HepG2 (cell line): ENCODE data around the gene MAVS. TPM values are rescaled to one million over a fixed set of nuclear protein-coding genes. Genes with fewer than 3 reads are reported as not detected.
"Not testable (repeated sequence)": the region's sequence is repeated elsewhere in the genome, so short reads cannot be mapped to it uniquely, and the experiment has no call there.

ENCODE experiments used
- ATAC-seq: fragments of 200-7000 bp; cut with Tn5 transposase; 3 replicates; pipeline ENCODE4 v1.9.1; 2020; ENCODE audit warnings: mild to moderate bottlenecking, moderate library complexity
- BruUV-seq: library from RNA; stranded (reverse); fragments of 400-500 nt; replicated peaks from 2 replicates; lab custom pipeline; 2021; lab: Mats Ljungman, UMichigan
- CTCF ChIA-PET: fragments of 300-600 bp; formaldehyde crosslinking; extraction: SDS; loops from one replicate; lab custom pipeline; 2021; ENCODE audit warnings: low total read pairs, inconsistent platforms, low intra/inter-chr PET ratio; lab: Yijun Ruan, JAX
- POLR2A ChIA-PET: fragments of 350-600 bp; sonication (Branson Sonifier 250); formaldehyde crosslinking; loops from one replicate; lab custom pipeline; 2020; ENCODE audit warnings: antibody characterized with exemption, inconsistent platforms; lab: Yijun Ruan, JAX
- DNase-seq: peaks from one replicate; pipeline ENCODE4 v3.0.0-alpha.2; 2015; ENCODE audit warnings: low spot score
- FAIRE-seq: peaks from 3 replicates; lab custom pipeline; 2011; peaks lifted over from hg19 to GRCh38; lab: Jason Lieb, UNC
- H2AFZ ChIP-seq: one replicate; pipeline ENCODE4 v1.6.1; 2011; ENCODE audit warnings: low read length, inconsistent platforms
- H3K27ac ChIP-seq: fragments of 300-600 bp; 3 replicates; pipeline ENCODE4 v1.8.0; 2011; ENCODE audit warnings: mixed run types, mild to moderate bottlenecking, mixed read lengths, low read length, inconsistent platforms; ENCODE audit not compliant: insufficient read depth; ENCODE audit errors: extremely low read length
- H3K27me3 ChIP-seq, 2 experiments: fragments of 200-600 bp in 1 of 2; 2 replicates in 1 of 2; 3 replicates in 1 of 2; pipeline versions ENCODE4 v1.6.0 to v1.8.0; 2011; ENCODE audit warnings: low read length in 2 of 2, mild to moderate bottlenecking in 2 of 2, moderate library complexity in 2 of 2, inconsistent platforms in 1 of 2; ENCODE audit not compliant: insufficient read depth in 2 of 2, control insufficient read depth in 1 of 2
- H3K36me3 ChIP-seq, 2 experiments: fragments of 200-600 bp in 1 of 2; replicated peaks in 1 of 2; 2 replicates in 1 of 2; 3 replicates in 1 of 2; pipeline versions ENCODE4 v1.5.1 to v1.8.0; 2011; ENCODE audit warnings: low read length in 2 of 2, inconsistent platforms in 1 of 2; ENCODE audit not compliant: insufficient read depth in 2 of 2, control insufficient read depth in 1 of 2
- H3K4me1 ChIP-seq: 2 replicates; pipeline ENCODE4 v1.5.1; 2012; ENCODE audit warnings: low read length, inconsistent platforms; ENCODE audit not compliant: insufficient read depth
- H3K4me2 ChIP-seq: 2 replicates; pipeline ENCODE4 v1.6.0; 2011; ENCODE audit warnings: low read depth, low read length, inconsistent platforms
- H3K4me3 ChIP-seq, 3 experiments: fragments of 200-600 bp in 1 of 3; sonication (generic), shearing (Covaris generic) in 1 of 3; replicated peaks in 1 of 3; 2 replicates each; pipeline ENCODE4 v1.5.1; 2011 to 2016; ENCODE audit warnings: low read length in 3 of 3, inconsistent platforms in 2 of 3, low read depth in 2 of 3, mild to moderate bottlenecking in 2 of 3, control low read depth in 1 of 3, mixed read lengths in 1 of 3; ENCODE audit not compliant: insufficient read depth in 1 of 3
- H3K79me2 ChIP-seq: one replicate; pipeline ENCODE4 v1.6.1; 2011; ENCODE audit warnings: low read length, inconsistent platforms; ENCODE audit not compliant: insufficient read depth
- H3K9ac ChIP-seq: 2 replicates; pipeline ENCODE4 v1.6.0; 2011; ENCODE audit warnings: mild to moderate bottlenecking, low read depth, low read length, inconsistent platforms; ENCODE audit not compliant: insufficient read depth
- H3K9me3 ChIP-seq: 2 replicates; pipeline ENCODE4 v1.5.1; 2012; ENCODE audit warnings: mild to moderate bottlenecking, low read length
- H4K20me1 ChIP-seq: 2 replicates; pipeline ENCODE4 v1.6.0; 2011; ENCODE audit warnings: inconsistent platforms, mild to moderate bottlenecking, low read length, moderate library complexity; ENCODE audit not compliant: insufficient read depth
- AGO1 ChIP-seq: fragments of 200-400 bp; formaldehyde crosslinking; IDR thresholded peaks from 2 replicates; pipeline ENCODE4 v1.6.1; 2017; ENCODE audit warnings: mild to moderate bottlenecking, low read depth, low read length, moderate library complexity; ENCODE audit not compliant: poor library complexity, severe bottlenecking
- CEBPB ChIP-seq: IDR thresholded peaks from 2 replicates; pipeline ENCODE4 v1.6.1; 2011; ENCODE audit warnings: low read depth, low read length, improper control_type of control experiment, borderline replicate concordance
- KDM1A ChIP-seq: IDR thresholded peaks from 2 replicates; pipeline ENCODE4 v1.6.1; 2016; ENCODE audit warnings: missing compliant biosample characterization
- MBD4 ChIP-seq: IDR thresholded peaks from 2 replicates; pipeline ENCODE4 v1.6.1; 2012; ENCODE audit warnings: low read length, inconsistent platforms, borderline replicate concordance
- PAXIP1 ChIP-seq: sonication (generic); formaldehyde crosslinking; conservative IDR thresholded peaks from 2 replicates; pipeline ENCODE4 v1.4.0; 2020; ENCODE audit warnings: mild to moderate bottlenecking, missing genetic modification reagents, moderate library complexity
- SSRP1 ChIP-seq: IDR thresholded peaks from 2 replicates; pipeline ENCODE4 v1.6.1; 2016; ENCODE audit warnings: control low read depth
- TARDBP ChIP-seq: sonication (generic); formaldehyde crosslinking; IDR thresholded peaks from 2 replicates; pipeline ENCODE4 v1.8.0; 2022; ENCODE audit warnings: mild to moderate bottlenecking, missing genetic modification reagents
- ZNF121 ChIP-seq: sonication (generic); formaldehyde crosslinking; IDR thresholded peaks from 2 replicates; pipeline ENCODE4 v1.5.0; 2020; ENCODE audit warnings: mild to moderate bottlenecking, missing genetic modification reagents
- WGBS: methylation state at CpG from one replicate; pipeline ENCODE4 v1.1.6; 2017; ENCODE audit warnings: low lambda C conversion rate; 5-methylcytosine and 5-hydroxymethylcytosine counted together
- in situ Hi-C: cut with HindIII; loops from 2 replicates; pipeline ENCODE4 v1.10.0; 2017; ENCODE audit warnings: low pct_unique_long_range_greater_than_20kb; ENCODE audit not compliant: extremely low pct_ligation_motif_present
- intact Hi-C: fragments of 100-400 bp; cut with micrococcal nuclease; formaldehyde crosslinking; loops from one replicate; pipeline ENCODE4 v1.10.0; 2022; ENCODE audit not compliant: unreplicated experiment
- polyA plus RNA-seq, 8 experiments: library from polyadenylated mRNA; depleted of rRNA in 3 of 8; stranded (reverse) in 7 of 8; unstranded in 1 of 8; fragments of >200 nt; fragmentation: Illumina TruSeq in 4 of 8; extraction: Trizol in 4 of 8; gene quantifications; 2 replicates each; pipeline versions ENCODE4 v1.2.1 to v1.2.3, GENCODE V29; 2011 to 2016; ENCODE audit warnings: low read depth in 4 of 8, missing spikeins in 1 of 8, mixed read lengths in 1 of 8; ENCODE audit not compliant: insufficient read depth in 1 of 8
- total RNA-seq, 5 experiments: library from RNA; depleted of rRNA; stranded (reverse); fragments of >200 nt; fragmentation: Illumina TruSeq; extraction: Trizol; gene quantifications; 2 replicates each; pipeline ENCODE4 v1.2.3, GENCODE V29; 2016; ENCODE audit warnings: low read depth in 1 of 5
- TF ChIP-seq, protein P1 (sequence below): sonication (generic); formaldehyde crosslinking; IDR thresholded peaks from 2 replicates; pipeline ENCODE4 v1.5.1; 2020; ENCODE audit warnings: mild to moderate bottlenecking, missing genetic modification reagents, borderline replicate concordance

MAVS gene
- total and polyA plus RNA-seq, 2 of the 13 experiments (the other 11 are each of a cell fraction or from before 2014, with no cell fraction given): 27.3 to 36.6 TPM

DNA sequence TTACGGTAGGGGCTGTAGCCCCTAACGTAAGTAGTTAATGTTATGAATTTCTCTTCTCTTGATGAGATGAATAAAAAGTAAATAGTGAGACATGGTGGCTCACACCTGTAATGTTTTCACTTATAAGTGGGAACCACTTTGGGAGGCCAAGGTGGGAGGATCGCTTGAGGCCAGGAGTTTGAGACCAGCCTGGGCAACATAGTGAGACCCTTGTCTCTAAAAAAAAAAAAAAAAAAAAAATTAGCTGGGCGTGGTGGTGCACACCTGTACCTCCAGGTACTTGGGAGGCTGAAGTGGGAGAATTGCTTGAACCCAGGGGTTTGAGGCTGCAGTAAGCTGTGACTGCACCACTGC, 32.3 kb downstream of the MAVS start:
- H3K79me2 ChIP-seq, H3K9me3 ChIP-seq, DNase-seq, H3K9ac ChIP-seq, in situ Hi-C loops, H3K27ac ChIP-seq, intact Hi-C loops, H4K20me1 ChIP-seq, ATAC-seq, H3K27me3 ChIP-seq, H2AFZ ChIP-seq, BruUV-seq, H3K4me2 ChIP-seq, CTCF ChIA-PET, H3K4me1 ChIP-seq, H3K4me3 ChIP-seq, FAIRE-seq: not testable (repeated sequence)
- peaks cover 1 to 14% of the 10 kb centered on the region in 2 experiments; a peak in 4 of 5 replicates for H3K36me3 ChIP-seq
- TF ChIP-seq SSRP1 (0 out of 2 replicates have a peak, but pooled peaks have one; percentile 24), ZNF121 (CRISPR knock-in tag) (peak; percentile 55; the same call in 1 of the 2 replicates)
- WGBS: 95% methylated on average over 4 of the region's 4 CpGs
- POLR2A ChIA-PET: interaction anchor here (0.7 to 2.0 kb wide), 4 partner anchors 8 to 14 kb away, joined by 3 to 4 read pairs (median 4); no protein-coding TSS in a partner anchor

GRCh38 chr20:3885715-3886114, 39.1 kb downstream of the MAVS start:
- Histone ChIP-seq H3K27me3 (no peaks in the 10 kb centered on the region; a peak in 1 of 5 replicates), H3K4me3 (no peak overlapping the region), H3K9ac (no peak overlapping the region), H3K79me2 (peaks cover 30% of the 10 kb centered on the region), H3K4me2 (no peak overlapping the region), H3K4me1 (peaks cover 14% of the 10 kb centered on the region), H3K9me3 (no peaks in the 10 kb centered on the region), H4K20me1 (peaks cover 9% of the 10 kb centered on the region), H2AFZ (no peak overlapping the region), H3K36me3 (no peaks in the 10 kb centered on the region), H3K27ac (no peak overlapping the region)
- intact Hi-C loops: loop anchor here (5.0 kb wide), 1 partner anchor 202 kb away; no protein-coding TSS in a partner anchor
- WGBS: 94% methylated on average over 3 of the region's 3 CpGs
- ATAC-seq (no peak), DNase-seq (no peak), FAIRE-seq (no peak)
- ChIA-PET POLR2A (interaction anchor here (1.2 kb wide), 2 partner anchors 9 to 27 kb away, joined by 3 read pairs; no protein-coding TSS in a partner anchor), CTCF (no interaction called here)
- in situ Hi-C loops: loop anchor here (5.0 to 10.0 kb wide), 2 partner anchors 59 to 202 kb away; no protein-coding TSS in a partner anchor
- BruUV-seq: no TSS peak
- TF ChIP-seq AGO1: no peak
- no peak for TF ChIP-seq KDM1A (CRISPR knock-in tag)
- no peak for TF ChIP-seq TARDBP (CRISPR knock-in tag)
- no peak for TF ChIP-seq PAXIP1 (CRISPR knock-in tag)
- TF ChIP-seq, protein P1, sequence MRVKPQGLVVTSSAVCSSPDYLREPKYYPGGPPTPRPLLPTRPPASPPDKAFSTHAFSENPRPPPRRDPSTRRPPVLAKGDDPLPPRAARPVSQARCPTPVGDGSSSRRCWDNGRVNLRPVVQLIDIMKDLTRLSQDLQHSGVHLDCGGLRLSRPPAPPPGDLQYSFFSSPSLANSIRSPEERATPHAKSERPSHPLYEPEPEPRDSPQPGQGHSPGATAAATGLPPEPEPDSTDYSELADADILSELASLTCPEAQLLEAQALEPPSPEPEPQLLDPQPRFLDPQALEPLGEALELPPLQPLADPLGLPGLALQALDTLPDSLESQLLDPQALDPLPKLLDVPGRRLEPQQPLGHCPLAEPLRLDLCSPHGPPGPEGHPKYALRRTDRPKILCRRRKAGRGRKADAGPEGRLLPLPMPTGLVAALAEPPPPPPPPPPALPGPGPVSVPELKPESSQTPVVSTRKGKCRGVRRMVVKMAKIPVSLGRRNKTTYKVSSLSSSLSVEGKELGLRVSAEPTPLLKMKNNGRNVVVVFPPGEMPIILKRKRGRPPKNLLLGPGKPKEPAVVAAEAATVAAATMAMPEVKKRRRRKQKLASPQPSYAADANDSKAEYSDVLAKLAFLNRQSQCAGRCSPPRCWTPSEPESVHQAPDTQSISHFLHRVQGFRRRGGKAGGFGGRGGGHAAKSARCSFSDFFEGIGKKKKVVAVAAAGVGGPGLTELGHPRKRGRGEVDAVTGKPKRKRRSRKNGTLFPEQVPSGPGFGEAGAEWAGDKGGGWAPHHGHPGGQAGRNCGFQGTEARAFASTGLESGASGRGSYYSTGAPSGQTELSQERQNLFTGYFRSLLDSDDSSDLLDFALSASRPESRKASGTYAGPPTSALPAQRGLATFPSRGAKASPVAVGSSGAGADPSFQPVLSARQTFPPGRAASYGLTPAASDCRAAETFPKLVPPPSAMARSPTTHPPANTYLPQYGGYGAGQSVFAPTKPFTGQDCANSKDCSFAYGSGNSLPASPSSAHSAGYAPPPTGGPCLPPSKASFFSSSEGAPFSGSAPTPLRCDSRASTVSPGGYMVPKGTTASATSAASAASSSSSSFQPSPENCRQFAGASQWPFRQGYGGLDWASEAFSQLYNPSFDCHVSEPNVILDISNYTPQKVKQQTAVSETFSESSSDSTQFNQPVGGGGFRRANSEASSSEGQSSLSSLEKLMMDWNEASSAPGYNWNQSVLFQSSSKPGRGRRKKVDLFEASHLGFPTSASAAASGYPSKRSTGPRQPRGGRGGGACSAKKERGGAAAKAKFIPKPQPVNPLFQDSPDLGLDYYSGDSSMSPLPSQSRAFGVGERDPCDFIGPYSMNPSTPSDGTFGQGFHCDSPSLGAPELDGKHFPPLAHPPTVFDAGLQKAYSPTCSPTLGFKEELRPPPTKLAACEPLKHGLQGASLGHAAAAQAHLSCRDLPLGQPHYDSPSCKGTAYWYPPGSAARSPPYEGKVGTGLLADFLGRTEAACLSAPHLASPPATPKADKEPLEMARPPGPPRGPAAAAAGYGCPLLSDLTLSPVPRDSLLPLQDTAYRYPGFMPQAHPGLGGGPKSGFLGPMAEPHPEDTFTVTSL (CRISPR knock-in tag): no peak
- TF ChIP-seq MBD4: no peak
- no peak for TF ChIP-seq CEBPB
